ENCODE measurements around the gene COL4A1.

COL4A1 gene

DNA sequence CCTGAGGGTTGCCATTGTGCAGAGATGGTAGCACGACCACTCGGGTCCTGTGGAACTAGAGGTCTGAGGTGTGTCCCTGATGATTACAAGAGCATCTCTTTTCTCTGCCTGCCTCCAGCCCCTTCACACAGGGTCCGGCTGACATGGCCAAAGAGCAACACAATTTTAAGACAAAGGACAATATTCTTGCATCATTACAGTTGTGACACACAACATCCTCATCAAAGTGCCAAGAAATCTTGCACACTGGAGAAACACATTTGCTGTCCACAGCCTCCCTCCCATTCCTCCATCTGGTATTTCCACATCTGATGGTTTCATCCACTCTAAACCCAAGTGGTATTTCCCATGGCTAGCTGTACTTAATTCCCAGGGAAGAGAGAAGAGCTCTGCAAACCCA, 12.8 kb downstream of the COL4A1 start:
- no peak for DNase-seq (ENCODE audit: low spot score)

DNA sequence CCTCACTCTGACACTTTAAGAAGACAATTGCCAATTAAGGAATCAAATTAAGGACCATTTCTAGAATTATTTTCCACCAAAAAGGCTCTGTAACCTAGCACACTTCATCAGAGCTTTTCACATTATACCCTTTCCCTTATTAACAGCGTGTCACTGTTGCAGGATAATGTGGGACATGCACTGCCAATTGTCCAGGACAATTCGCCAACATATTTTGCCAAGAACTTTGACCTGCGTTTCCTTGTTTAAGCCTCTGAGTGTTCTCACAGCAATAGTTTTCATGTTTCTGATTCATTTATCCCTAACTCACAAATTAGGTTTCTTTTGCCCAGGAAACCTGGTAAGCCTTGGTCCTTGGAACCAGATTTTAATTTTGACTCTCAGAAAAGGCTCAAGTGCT, 13.3 kb downstream of the COL4A1 start:
- no peak for DNase-seq (ENCODE audit: low spot score)

DNA sequence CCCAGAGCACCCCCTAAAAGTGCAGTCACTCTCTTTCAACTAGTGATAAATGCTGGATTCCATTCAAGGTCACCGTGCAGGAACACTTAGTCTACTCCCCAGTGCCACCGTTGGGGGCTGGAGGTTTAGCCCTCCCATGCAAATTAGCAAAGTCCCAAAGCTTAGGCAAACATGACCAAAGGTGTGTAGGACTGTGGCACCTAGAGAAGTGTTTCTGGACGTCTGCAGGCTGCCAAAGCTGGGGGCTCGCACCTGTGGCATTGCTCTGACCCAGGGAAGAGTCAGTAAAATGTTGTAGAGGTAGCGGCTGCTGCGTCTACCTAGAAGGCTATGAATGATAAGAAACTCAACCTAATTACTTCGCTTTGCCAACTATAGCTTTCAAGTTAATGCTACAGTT, 13.9 kb downstream of the COL4A1 start:
- no peak for DNase-seq (ENCODE audit: low spot score)

DNA sequence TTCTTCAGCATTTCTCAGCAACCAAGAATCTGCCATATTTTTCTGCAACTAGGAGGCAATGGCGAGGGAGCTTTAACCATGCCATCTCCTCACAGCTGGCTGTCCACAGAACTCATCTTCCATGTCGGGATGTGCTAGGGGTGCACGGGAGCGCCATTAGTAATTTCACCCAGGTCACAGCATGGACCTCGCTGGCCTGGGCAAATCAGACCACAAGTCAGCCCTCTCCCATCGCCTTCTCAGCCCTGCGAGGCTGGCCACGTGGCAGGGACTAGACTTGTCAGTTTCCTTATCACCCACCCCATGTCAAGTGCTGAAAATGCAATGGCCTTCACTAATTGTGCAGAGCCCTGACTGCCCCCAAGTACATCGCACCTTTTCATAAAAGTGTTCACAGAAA, 15.7 kb downstream of the COL4A1 start:
- no peak for DNase-seq (ENCODE audit: low spot score)

DNA sequence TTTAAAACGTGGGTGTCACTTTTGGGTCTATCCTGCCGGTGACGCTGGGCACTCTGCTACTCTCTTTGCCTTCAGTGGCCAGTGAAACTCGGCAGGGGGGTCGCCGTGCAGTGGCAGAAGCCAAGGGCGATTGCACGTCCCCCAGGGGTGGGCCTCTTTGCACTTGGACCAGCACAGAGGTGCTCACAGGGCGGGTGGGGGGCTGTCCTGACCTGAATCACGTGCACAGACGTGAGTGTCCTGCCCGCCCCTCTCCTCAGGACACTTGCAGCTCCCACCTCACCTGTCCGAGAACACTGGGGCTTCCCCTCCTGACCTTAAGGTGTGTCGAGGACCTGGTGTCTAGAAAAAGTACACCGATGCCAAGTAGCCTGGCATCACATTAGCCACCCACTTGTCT, 16.1 kb downstream of the COL4A1 start:
- no peak for DNase-seq (ENCODE audit: low spot score)

DNA sequence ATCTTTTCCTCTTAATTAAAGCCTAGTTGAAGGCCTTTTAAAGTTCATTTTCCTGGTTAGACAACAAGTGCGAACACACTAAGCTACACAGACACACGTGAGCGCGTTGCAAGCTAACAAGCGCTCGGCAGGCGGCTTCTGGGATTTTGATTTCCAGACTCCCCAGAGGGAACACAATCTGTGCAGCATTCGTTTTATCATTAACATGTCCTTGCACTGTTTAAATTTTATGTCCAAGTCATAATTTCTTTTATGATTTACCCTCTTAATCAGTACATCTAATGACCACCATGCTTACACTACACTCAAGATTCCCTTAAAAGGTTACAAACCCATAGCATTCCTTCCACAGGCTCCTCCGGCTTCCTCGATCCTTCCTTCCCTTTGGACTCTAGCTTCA, 16.8 kb downstream of the COL4A1 start:
- no peak for DNase-seq (ENCODE audit: low spot score)

DNA sequence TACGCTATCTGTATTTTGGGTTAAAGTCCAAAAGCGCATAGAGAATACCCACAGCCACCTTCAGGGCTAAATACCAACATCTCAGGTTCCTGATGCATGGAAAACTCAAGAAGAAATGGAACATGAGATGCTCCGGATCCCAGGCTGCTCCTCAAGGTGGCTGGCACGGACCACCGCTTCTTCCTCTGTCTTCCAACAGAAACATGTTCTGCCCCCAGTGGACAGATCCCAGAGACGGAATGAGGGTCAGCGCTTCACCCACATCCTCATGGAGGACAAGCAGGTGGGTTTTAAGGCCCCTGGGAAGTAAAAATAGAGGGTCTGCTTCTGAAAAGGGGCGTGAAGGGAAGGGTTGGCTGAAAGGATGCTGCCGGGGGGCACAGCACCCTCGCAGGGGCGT, 17.3 kb downstream of the COL4A1 start:
- DNase-seq (ENCODE audit: low spot score) = no peak

DNA sequence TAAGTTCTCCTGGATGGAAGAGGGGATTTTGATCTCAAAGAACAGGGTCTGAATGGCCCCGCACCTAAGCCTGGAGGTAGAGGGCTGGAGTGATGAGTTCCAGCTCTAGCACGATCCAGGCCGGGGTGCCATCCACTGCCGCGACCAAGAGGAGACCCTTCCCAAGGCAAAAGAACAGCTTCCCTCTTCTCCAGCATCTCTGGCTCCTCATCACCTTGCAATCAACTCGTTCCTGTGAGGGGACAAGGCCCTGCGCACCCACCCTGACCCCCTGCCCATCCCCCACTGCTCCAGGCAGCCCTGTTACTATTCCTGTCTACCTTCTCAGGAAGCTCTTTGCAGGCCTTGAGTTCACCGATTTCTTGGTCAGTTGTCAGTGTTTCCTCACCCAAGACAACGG, 17.8 kb downstream of the COL4A1 start:
- no peak for DNase-seq (ENCODE audit: low spot score)

DNA sequence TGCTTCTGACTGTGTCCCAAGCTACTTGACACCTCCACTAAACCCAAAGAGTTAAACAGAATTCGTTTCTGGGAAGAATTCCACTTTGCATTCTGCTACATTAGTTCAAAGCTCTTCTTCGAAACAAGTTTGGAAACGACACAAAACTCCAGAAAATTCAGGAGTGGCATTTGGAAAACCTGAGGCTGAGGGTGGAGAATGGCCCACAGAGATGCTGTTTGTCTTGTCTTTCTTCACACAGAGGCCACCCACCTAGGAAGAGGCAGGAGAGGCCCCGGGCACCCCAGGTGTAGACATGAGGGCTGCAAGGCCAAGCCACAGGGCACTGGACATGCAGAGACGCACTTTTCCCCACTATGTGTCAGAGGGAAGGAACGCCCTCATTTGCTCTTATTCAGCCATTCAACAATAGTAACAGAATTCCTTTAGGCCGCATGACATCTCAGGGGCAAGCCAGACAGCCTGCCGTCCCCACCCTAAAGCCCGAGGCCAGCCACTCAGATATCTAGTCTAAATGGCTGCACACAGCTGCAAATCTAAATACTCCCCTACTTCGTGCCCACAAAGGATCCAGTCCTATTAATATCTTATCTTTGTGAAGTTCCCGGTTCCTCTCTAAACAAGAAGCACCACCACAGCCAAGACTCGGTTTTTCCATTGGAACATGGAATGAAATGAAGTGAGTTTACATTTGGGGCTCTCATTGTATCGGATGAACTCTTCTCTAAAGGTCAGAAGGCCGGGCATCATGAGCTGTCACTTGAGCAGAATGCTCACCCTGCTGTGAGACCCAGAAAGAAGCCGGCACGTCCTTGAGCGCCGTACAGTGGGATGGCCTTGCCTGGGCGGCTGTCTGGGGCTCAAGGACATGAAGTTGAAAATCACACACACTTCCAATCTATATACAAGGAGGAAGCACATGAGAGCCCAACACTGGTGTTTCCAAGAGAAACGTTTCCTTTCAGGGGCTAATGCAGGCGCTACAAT, 19.8 kb downstream of the COL4A1 start:
- no peak for DNase-seq (ENCODE audit: low spot score)

DNA sequence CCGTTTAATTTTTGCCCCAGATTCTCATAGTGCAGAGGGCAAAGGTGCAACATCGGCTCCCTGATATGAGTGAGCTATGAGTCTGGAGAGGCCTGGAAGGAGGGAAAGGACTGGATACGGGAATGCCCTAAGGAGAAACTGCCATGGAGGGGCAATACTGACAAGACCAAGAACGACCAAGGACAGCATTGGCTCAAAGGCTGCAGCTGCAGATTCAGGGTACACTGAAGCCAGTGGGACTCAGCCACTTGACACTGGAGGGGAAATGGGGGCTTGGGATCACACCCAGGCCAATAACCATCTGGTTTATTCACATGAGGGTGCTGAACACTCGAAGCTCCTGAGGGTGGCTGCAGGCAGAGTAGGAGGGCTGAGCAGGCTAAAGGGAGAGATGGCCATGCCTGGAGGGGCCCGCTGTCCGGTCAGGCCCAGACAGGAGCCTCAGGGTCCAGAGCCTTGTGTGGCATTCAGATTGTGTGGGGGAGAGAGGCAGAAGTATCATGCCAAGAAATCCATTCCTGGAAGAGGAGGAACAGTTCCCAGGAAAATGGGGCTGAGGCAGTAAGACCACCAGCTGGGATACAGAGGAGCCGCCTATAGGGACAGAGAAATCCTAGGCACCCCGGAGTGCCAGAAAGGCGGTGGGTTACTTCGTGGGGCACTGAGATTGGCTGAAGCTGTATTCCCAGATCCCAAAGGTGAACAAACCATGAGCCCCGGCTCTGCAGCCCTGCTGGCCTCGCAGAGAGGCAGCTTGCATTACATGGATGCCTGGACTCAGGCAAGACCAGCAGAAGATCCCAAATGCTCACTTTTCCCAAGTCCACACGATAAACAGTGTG, 20.7 kb downstream of the COL4A1 start:
- DNase-seq (ENCODE audit: low spot score) = no peak

DNA sequence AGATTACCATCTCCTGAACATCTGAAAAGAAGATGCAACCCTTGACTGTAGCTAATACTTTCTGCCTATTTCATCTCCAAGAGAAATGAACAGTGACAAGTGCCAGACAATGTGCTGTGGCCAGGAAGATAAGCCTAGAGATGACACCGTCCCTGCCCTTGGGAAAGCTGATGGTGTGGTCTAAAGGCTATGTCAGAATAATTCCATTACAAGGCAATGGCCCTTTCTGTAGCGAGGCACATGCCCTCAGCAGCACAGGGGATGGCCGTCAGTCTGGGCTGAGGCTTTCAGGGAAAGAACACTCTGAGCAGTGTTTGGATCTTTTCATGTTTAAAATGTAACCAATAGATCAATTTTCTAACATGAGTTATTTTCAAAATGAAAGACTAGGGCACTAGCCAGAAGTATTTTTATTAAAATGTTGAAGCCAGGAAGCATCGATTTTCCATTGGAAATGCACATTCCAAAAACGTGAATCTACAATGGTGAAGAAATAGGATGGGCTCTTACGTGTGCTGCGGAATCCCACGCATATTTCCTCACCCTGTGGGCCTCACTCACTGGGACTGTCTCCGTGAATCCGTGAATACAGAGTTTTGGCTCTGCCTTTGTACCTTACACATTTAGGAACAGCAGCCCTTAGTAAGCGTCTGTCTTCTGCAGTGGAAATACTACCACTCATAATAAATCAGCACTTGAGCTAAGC, 22.0 kb downstream of the COL4A1 start:
- DNase-seq (ENCODE audit: low spot score) = peak; percentile 27

DNA sequence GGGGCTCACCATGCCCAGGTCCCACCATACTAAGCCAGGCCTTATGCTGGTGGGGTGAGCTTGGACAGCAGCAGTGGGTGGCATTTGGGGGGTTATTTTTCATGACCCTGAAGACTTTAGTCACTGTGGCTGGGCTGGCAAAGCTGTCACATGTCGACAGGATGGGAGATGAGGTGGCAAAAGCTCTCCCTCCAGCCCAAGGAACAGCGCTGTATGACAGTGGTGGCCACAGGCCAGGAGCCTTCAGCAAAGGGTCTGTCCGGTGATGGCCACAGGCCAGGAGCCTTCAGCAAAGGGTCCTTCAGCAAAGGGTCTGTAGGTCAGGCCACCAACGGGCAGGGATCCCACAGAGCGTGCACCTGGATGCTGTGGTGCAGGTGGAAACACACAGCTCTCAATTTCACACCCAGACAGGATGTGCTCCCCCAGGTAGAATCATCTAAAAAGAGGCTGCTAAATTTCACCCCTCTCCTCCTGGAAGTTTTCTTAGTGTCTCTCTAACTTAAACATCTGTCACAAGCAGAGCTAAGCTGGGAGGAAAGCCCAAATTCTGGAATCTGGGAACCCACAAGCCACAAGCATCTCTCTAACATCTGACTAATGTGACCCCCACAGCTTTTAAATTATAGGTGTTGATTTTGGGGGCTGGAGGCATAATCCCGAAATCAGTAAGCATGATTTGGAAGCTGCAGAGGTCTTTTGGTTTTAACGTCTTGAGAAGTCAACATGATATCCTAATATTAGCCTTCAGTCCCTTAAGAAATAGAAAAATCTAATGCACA, 23.0 kb downstream of the COL4A1 start:
- no peak for DNase-seq (ENCODE audit: low spot score)

DNA sequence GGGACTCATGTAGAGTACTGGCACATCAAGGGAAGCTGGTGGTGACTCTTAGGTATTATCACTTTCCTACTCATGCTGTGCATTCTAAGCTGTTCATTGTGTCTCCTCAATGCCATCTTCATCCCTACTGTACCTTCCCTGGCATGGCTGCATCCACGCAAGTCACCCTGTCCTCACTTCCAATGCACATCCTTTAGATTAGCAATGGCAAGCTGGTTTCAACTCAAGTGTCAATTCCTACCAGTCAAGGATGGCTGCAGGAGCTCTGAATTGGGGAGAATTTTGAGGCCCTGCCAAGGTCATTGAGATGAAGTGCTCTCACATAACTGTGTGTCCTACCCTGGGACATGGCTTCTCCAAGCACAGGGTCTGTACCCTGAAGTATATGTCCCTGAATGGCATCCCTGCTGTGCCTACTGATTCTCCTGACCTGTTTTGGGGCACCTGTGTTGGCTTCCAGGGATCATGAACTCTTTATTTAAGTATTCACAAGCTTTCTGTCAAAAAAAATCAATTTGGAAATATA, 24.6 kb downstream of the COL4A1 start:
- no peak for DNase-seq (ENCODE audit: low spot score)

DNA sequence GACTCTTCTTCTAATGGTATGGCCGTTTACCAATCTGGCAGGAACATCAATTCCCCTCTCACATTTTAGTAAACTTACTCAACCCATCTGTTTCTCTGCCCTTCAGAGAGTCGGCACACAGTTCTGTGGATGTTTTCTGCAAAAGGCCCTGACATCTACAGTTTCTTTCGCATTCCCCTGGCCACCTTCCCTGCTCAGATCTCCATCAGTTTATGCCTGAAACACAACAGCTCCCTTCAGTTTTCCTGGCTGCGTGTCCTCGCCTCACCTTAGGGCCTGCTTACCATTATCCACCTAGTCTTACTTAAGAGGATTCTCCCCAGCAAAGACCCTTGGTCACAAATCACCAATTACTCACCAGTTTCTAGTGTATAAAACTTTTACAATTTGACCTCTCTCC, 25.2 kb downstream of the COL4A1 start:
- DNase-seq (ENCODE audit: low spot score) = no peak

DNA sequence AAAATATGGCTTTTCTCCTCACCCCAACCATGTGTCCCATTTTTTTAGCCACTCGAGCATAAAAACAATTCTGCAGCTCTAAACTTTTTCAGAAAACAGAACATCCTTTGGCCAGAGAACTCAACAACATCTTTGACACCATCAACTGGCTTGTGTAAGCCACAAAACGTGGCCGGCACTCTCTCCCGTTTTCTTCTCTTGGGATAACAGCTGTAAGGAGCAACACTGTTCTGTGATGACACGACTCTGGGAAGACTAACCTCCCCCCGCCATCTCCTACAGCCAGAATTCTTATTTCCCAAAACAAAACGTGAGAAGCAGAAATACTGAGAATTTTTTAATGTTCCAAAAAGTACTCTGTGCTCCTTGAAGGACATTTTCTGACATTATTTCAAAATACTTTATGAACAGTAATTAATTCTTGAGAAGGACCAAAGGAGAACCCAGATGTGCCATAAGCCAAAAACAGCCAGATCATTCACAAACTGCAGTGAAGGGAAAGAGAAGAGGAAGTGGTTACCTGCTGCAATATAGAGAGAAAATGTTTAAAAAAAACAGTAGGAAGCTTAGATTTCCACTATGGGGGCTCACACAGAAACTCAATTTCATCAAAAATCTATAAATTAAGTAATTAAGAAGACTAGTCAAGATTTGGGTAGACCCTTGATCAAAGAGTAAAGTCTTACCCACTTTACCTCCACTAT, 25.8 kb downstream of the COL4A1 start:
- no peak for DNase-seq (ENCODE audit: low spot score)

DNA sequence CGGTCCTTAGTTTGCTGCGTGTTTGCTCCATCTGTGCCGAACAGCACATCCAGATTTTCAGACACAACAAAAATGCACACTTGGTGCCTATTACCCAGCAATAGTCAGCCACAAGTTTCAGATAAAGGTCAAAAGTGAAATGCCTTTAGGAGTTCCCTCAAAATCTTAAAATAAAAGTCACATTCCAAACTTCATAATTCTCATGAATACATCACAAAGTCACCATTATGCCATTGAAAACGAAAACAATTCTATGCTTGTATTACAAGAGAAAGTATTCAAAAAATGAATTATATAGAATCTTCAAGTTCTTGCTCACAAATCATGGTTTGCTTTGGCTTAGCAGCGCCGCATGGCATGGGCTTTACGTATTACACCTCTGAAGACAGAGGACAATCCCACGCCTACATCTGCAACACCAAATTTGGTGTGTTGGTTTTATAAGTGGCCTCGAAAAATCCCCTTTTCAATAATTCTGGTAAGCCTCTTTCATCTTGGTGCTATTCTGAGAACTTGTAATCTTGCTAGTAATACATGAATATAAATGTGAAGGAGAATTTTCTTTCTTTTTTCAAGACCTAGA, 26.6 kb downstream of the COL4A1 start:
- DNase-seq (ENCODE audit: low spot score) = no peak

DNA sequence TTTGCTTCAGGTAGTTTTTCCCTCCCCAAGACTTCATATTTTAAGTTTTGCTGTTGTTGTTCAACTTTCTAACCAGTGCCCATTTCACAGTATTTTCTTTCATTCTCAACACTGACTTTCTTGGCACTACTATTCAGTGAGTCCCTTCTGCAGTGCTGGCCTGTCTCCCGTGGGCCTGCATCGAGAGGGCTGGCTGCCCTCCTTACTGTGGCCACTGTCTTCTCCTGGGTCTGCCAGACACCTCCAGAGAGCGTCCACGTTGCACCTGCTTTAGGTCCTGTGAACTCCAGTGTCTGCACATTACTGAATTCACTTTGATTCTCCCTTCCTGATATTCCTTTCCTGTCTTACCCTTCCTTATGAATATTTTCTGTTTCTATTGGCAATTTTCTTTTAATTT, 27.3 kb downstream of the COL4A1 start:
- no peak for DNase-seq (ENCODE audit: low spot score)

DNA sequence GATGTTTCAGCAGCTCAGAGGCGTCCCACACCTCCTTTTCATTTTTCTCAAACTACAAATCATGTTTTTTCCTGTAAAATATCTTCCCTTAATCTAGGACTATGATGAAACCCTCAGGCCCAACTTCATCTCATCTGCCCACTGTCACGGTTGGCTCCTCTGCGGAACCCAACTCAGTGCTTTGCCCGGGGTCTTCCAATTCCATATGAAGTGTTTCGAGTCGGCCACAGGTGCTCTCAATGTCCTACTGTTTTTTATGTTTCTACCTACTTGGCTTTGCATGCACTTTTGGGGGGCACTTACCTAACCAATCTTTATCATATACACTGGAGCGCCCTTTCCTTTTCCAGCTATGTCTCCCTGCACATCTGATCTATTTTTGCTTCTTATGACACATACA, 28.1 kb downstream of the COL4A1 start:
- no peak for DNase-seq (ENCODE audit: low spot score)

DNA sequence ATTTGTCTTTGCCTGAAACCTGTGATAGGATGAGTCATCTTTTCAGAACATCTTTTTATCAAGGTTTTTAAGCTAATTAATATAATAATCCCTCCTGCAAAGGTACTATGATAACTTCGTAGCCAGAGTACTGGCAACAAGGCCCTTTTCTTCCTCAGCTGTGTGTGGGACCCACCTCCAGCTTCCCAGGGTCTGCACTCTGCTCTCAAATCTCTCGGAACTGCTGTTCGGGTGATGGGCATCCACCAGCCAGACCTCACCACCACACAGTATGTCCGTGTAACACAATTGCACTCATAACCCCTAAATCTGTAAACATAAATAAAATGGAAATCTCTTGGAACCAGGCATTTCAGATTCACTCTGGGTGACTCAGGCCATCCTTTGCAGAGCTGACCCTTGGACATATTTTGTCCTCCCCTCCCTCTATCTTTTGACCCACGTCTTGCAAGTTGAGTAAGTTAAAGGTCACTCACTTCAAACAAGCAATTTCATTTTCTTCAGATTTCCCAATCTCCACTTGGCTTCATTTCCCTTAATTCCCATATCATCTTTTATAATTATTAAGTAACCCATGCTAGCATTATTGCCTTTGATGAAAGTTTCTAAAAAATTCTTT, 29.5 kb downstream of the COL4A1 start:
- DNase-seq (ENCODE audit: low spot score) = no peak

DNA sequence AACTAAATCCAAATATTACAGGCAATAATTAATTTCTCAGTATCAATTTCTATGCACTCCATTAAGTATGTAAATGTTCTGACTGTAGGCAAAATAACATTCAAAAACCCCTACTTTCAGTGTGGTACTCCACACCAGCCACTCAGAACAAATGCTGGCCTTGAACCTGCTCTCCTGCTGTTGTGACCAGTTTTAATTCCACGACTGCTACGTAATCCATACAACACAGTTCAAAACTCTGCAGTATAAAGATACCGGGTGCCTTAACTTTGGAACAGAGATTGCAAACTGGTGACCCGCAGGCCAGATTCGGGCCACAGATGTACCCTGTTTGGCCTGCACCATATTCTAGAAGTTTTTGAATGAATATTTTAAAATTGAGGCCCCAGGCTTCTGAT, 30.4 kb downstream of the COL4A1 start:
- DNase-seq (ENCODE audit: low spot score) = no peak
